Pancreas (tissue), 10 donors: ENCODE measurements around the gene GET4. TPM values are rescaled to one million over a fixed set of nuclear protein-coding genes. Genes with fewer than 3 reads are reported as not detected.

Source experiments
- ATAC-seq, 4 donors: fragments of 200-7000 bp; cut with Tn5 transposase; one replicate each; pipeline versions ENCODE4 v1.8.0 to v1.9.1; 2020; ENCODE audit warnings: mild to moderate bottlenecking in 4 of 4, moderate library complexity in 4 of 4
- DNase-seq, 6 donors: peaks; one replicate each; pipeline ENCODE4 v3.0.0-alpha.2; 2020
- FAIRE-seq: peaks from 2 replicates; lab custom pipeline; 2012; peaks lifted over from hg19 to GRCh38; lab: Jason Lieb, UNC
- H3K27ac ChIP-seq, 4 donors: fragments of 200-600 bp; sonication (generic); 1 replicate in 3 of 4; 2 replicates in 1 of 4; pipeline versions ENCODE4 v1.5.0 to v1.8.0; 2020
- H3K27me3 ChIP-seq, 4 donors: fragments of 200-600 bp; one replicate each; pipeline ENCODE4 v1.8.0; 2021
- H3K36me3 ChIP-seq, 3 donors: fragments of 200-600 bp; sonication (generic) in 1 of 3; one replicate each; pipeline versions ENCODE4 v1.5.0 to v1.8.0; 2020 to 2021
- H3K4me1 ChIP-seq, 3 donors: fragments of 200-600 bp; one replicate each; pipeline ENCODE4 v1.8.0; 2021
- H3K4me3 ChIP-seq, 4 donors: fragments of 200-600 bp; sonication (generic) in 2 of 4; one replicate each; pipeline versions ENCODE4 v1.5.0 to v1.8.0; 2020 to 2021
- H3K9me3 ChIP-seq, 4 donors: fragments of 200-600 bp; one replicate each; pipeline ENCODE4 v1.8.0; 2021
- WGBS, 2 donors: extraction: QIAGEN DNeasy Blood & Tissue Kit; methylation state at CpG; one replicate each; pipeline ENCODE4 v1.1.7; 2013; 5-methylcytosine and 5-hydroxymethylcytosine counted together
- intact Hi-C, 3 donors: fragments of 100-400 bp; cut with DNase I; formaldehyde crosslinking; loops; one replicate each; pipeline versions ENCODE4 v1.11.1 to v1.14.2; 2022
- polyA plus RNA-seq, 2 donors: library from polyadenylated mRNA; stranded (reverse); fragments of 200-250 nt; gene quantifications; one replicate each; pipeline ENCODE4 v1.2.3, GENCODE V29; 2013
- total RNA-seq, 6 donors: library from RNA; stranded (reverse); fragmentation: NEBNext Ultra II Directional in 4 of 6; extraction: Animal tissue kit (Norgen Biotek cat#: 25700) in 4 of 6; gene quantifications; one replicate each; pipeline versions ENCODE4 v1.2.1 to v1.2.4, GENCODE V29; 2021 to 2023
- TF ChIP-seq, protein P1 (sequence below), 4 donors: fragments of 200-600 bp; sonication (generic) in 3 of 4; IDR thresholded peaks; one replicate each; pipeline versions ENCODE4 v1.5.0 to v1.8.0; 2021; ENCODE audit warnings: antibody characterized with exemption in 4 of 4
- donor health status: healthy with polysubstance abuse.
- donor health status: DM: no; HTN: no; CAD: no; lungs with moderate emphysema.
- donor health status: DM: no; HTN: no; CAD: no.
- donor health status: control.
- donor health status: control.
- donor health status: Bipolar disorder and iron deficiency.
- donor health status: DM: yes; HTN: yes; CAD: no.
- donor health status: DM: no; HTN: no; CAD: no.
- donor health status: DM: no; HTN: no; CAD: no.
- donor health status: DM: yes; HTN: yes; CAD: no.

The GET4 gene
- total and polyA plus RNA-seq, 8 donors, result 13.1 to 94.5 (median 21.4) TPM

DNA sequence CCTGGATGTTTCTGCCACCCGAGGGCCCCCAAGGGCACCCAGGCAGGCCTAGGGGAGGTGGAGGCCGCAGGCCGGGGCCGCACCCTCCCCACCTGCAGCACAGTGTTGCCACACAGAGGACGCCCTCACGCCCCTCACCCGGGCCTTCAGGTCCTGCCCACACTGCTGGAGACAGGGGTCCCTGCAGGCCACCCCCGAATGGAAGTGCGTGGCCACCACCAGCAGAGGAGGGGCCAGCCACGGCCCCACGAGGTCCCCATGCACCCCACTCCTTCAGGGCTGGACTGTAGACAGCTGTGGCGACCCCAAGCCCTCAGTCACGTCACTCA is 42.7 kb downstream of the GET4 start:
- 92 to 95% methylated on average over 13 of the region's 13 CpGs for WGBS, 2 donors
- TF ChIP-seq, protein P1, sequence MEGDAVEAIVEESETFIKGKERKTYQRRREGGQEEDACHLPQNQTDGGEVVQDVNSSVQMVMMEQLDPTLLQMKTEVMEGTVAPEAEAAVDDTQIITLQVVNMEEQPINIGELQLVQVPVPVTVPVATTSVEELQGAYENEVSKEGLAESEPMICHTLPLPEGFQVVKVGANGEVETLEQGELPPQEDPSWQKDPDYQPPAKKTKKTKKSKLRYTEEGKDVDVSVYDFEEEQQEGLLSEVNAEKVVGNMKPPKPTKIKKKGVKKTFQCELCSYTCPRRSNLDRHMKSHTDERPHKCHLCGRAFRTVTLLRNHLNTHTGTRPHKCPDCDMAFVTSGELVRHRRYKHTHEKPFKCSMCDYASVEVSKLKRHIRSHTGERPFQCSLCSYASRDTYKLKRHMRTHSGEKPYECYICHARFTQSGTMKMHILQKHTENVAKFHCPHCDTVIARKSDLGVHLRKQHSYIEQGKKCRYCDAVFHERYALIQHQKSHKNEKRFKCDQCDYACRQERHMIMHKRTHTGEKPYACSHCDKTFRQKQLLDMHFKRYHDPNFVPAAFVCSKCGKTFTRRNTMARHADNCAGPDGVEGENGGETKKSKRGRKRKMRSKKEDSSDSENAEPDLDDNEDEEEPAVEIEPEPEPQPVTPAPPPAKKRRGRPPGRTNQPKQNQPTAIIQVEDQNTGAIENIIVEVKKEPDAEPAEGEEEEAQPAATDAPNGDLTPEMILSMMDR (IDR thresholded peaks at IDR 0.05), result no peak
- Histone ChIP-seq H3K27me3 (no peaks in the 10 kb centered on the region), H3K4me1 (no peaks in the 10 kb centered on the region), H3K4me3 (no peak overlapping the region), H3K9me3 (no peaks in the 10 kb centered on the region), H3K27ac (no peak overlapping the region), H3K36me3 (no peaks in the 10 kb centered on the region)
- ATAC-seq (no peak), FAIRE-seq (no peak), DNase-seq (peak in 3 of 6 donors; percentile 10 to 74 (median 27))
- intact Hi-C loops, result no loop called here

DNA sequence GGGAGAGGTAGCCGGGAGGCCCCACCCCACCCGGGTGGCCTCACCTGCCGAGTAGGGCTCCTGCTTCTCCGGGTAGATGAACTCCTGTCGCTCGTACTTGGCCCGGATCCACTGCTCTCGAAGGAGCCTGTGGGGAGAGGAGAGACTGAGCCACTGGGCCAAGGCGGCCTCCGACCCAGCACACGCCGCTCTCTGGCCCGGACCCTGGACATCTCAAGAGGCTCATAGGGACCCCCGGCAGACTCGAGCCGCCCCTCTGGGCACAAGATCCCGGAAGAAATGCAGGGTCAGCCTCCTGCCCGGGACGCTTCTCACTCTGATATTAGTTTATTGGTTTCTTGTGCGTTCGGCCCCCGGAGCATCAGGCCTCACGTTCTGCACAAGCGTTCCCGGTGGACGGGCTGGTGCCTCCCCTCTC is 43.6 kb downstream of the GET4 start:
- no peak for ATAC-seq

DNA sequence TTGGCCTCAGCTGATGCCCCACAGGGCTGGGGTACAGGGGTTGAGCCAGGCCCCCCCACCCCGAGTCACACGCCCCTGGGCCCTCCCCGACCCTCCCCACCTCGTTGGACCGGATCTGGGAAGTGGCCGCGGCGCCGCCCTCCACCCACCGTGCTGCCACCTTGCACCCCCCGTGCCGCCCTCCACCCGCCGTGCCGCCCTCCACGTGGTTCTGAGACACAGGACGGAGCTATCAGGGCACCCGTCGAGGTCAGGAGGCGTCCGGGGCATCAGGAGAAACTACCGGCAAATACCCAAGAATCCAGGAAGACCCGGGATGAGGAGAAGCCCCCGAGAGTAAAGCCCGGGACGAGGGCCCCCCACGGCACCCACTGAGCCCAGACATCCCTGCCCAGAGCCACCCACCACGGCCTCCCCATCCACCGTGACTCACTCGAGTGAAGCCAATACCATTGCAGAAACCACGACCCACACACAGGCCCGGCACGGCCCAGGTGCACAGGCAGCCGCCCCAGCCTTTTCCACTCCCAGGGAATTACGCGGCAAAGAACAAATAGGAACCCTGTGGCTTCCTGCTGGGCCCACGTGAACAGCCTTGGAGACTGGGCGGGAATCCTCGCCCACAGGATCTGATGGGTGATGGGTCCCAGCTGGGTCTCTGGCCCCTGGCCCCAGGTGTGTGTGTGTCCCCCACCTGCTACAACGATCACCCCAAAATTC is 44.2 kb downstream of the GET4 start:
- ATAC-seq (peak in 1 of 4 donors; percentile 11), FAIRE-seq (no peak), DNase-seq (peak in 4 of 6 donors; percentile 11 to 64 (median 33))
- H3K27ac ChIP-seq, result no peak overlapping the region
- H3K9me3 ChIP-seq, result no peaks in the 10 kb centered on the region
- WGBS, 2 donors, result 89 to 90% methylated on average over 32 to 40 of the region's 40 CpGs
- H3K4me3 ChIP-seq, result no peak overlapping the region
- H3K36me3 ChIP-seq, result no peaks in the 10 kb centered on the region
- no peaks in the 10 kb centered on the region for H3K4me1 ChIP-seq
- H3K27me3 ChIP-seq, result no peaks in the 10 kb centered on the region
- intact Hi-C loops, result no loop called here
- TF ChIP-seq, protein P1 (IDR thresholded peaks at IDR 0.05), result no peak

More for the DNA sequence above, 43.6 kb downstream of the GET4 start:
- peak in 4 of 6 donors; percentile 12 to 60 (median 34) for DNase-seq
- TF ChIP-seq, protein P1 (IDR thresholded peaks at IDR 0.05), result no peak
- Histone ChIP-seq H3K9me3 (no peaks in the 10 kb centered on the region), H3K4me3 (no peak overlapping the region), H3K27ac (no peak overlapping the region), H3K4me1 (no peaks in the 10 kb centered on the region), H3K27me3 (no peaks in the 10 kb centered on the region), H3K36me3 (no peaks in the 10 kb centered on the region)
- WGBS, 2 donors, result 89 to 94% methylated on average over 26 of the region's 26 CpGs
- FAIRE-seq, result no peak
- intact Hi-C loops, result no loop called here

DNA sequence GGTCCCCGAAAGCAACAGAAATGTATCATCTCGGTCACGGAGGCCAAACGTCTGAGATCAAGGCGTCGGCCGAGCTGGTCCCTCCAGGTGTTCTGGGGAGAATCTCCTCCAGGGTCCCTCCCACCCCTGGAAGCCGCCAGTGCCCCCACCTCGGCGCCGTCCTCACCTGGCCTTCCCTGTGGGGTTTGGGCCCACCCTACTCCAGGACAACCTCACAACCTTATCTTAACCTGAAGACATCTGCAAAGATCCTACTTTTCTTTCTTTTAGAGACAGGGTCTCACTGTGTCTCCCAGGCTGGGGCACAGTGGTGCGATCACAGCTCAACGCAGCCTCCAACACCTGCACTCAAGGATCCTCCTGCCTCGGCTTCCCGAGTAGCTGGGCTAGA is 44.7 kb downstream of the GET4 start:
- TF ChIP-seq, protein P1 (IDR thresholded peaks at IDR 0.05), result no peak
- no peaks in the 10 kb centered on the region for H3K36me3 ChIP-seq
- H3K9me3 ChIP-seq, result no peaks in the 10 kb centered on the region
- 92 to 97% methylated on average over 15 of the region's 15 CpGs for WGBS, 2 donors
- intact Hi-C loops, result no loop called here
- FAIRE-seq (no peak), ATAC-seq (no peak), DNase-seq (peak in 4 of 6 donors; percentile 8 to 45 (median 27))
- no peaks in the 10 kb centered on the region for H3K4me1 ChIP-seq
- H3K27ac ChIP-seq, result no peak overlapping the region
- H3K4me3 ChIP-seq, result no peak overlapping the region
- H3K27me3 ChIP-seq, result no peaks in the 10 kb centered on the region
